HEK293 (cell line): ENCODE data around the gene PCLO.

Experiments used
- CTCF ChIA-PET: fragments of 350-600 bp; formaldehyde crosslinking; extraction: SDS; loops from one replicate; lab custom pipeline; 2021; ENCODE audit warnings: antibody characterized with exemption; lab: Yijun Ruan, JAX
- POLR2A ChIA-PET: fragments of 300-600 bp; formaldehyde crosslinking; extraction: SDS; loops from one replicate; lab custom pipeline; 2020; ENCODE audit warnings: antibody characterized with exemption, inconsistent platforms; lab: Yijun Ruan, JAX
- H3K27ac ChIP-seq: fragments of 200-500 bp; sonication (Bioruptor generic); 2 replicates; pipeline ENCODE4 v1.5.1; 2014; ENCODE audit warnings: low read depth, low read length, control low read depth, inconsistent platforms; ENCODE audit errors: extremely low read depth
- H3K36me3 ChIP-seq, 2 experiments: fragments of 200-500 bp in 1 of 2; sonication (Bioruptor generic) in 1 of 2; 1 replicate in 1 of 2; 2 replicates in 1 of 2; pipeline ENCODE4 v1.5.1; 2014 to 2017; ENCODE audit warnings: inconsistent platforms in 2 of 2, low read length in 2 of 2; ENCODE audit not compliant: control insufficient read depth in 2 of 2, insufficient read depth in 1 of 2
- H3K4me1 ChIP-seq: fragments of 200-500 bp; sonication (Bioruptor generic); 2 replicates; pipeline ENCODE4 v1.5.1; 2014; ENCODE audit warnings: mild to moderate bottlenecking, low read length, inconsistent platforms; ENCODE audit not compliant: control insufficient read depth, insufficient read depth
- H3K4me3 ChIP-seq: 2 replicates; pipeline ENCODE4 v1.5.1; 2011; ENCODE audit warnings: low read depth, mild to moderate bottlenecking, control low read depth, low read length, moderate library complexity
- H3K9me3 ChIP-seq: fragments of 200-500 bp; sonication (Bioruptor generic); 2 replicates; pipeline ENCODE4 v1.5.1; 2014; ENCODE audit warnings: low read depth, low read length, inconsistent platforms; ENCODE audit not compliant: control insufficient read depth, insufficient read depth
- BCL11A ChIP-seq: fragments of 450-650 bp; formaldehyde crosslinking; IDR thresholded peaks from 2 replicates; pipeline ENCODE4 v1.5.1; 2016; ENCODE audit warnings: low read depth, missing biosample characterization, missing genetic modification characterization
- EGR2 ChIP-seq: fragments of 450-650 bp; formaldehyde crosslinking; IDR thresholded peaks from 2 replicates; pipeline ENCODE4 v1.5.1; 2016; ENCODE audit warnings: low read depth, missing biosample characterization, missing genetic modification characterization
- KLF1 ChIP-seq: fragments of 450-650 bp; formaldehyde crosslinking; IDR thresholded peaks from 2 replicates; pipeline ENCODE4 v1.5.1; 2016; ENCODE audit warnings: missing biosample characterization, missing genetic modification characterization
- RBAK ChIP-seq: fragments of 450-650 bp; formaldehyde crosslinking; IDR thresholded peaks from 2 replicates; pipeline ENCODE4 v1.5.1; 2016; ENCODE audit warnings: missing biosample characterization, missing genetic modification characterization
- SP2 ChIP-seq: fragments of 450-650 bp; formaldehyde crosslinking; IDR thresholded peaks from 2 replicates; pipeline ENCODE4 v1.5.1; 2016; ENCODE audit warnings: missing biosample characterization, missing genetic modification characterization
- YY2 ChIP-seq: fragments of 450-650 bp; formaldehyde crosslinking; IDR thresholded peaks from 2 replicates; pipeline ENCODE4 v1.5.1; 2016; ENCODE audit warnings: missing biosample characterization, missing genetic modification characterization
- ZBTB20 ChIP-seq: fragments of 450-650 bp; formaldehyde crosslinking; IDR thresholded peaks from 2 replicates; pipeline ENCODE4 v1.5.1; 2016; ENCODE audit warnings: missing biosample characterization, missing genetic modification characterization
- ZIC2 ChIP-seq: fragments of 450-650 bp; formaldehyde crosslinking; IDR thresholded peaks from 2 replicates; pipeline ENCODE4 v1.5.1; 2016; ENCODE audit warnings: missing biosample characterization, missing genetic modification characterization
- ZNF157 ChIP-seq: fragments of 450-650 bp; formaldehyde crosslinking; IDR thresholded peaks from 2 replicates; pipeline ENCODE4 v1.5.1; 2016; ENCODE audit warnings: missing biosample characterization, missing genetic modification characterization
- ZNF16 ChIP-seq: fragments of 450-650 bp; formaldehyde crosslinking; IDR thresholded peaks from 2 replicates; pipeline ENCODE4 v1.5.1; 2016; ENCODE audit warnings: low read depth, missing biosample characterization, missing genetic modification characterization
- ZNF184 ChIP-seq: fragments of 450-650 bp; IDR thresholded peaks from 2 replicates; pipeline ENCODE4 v1.5.1; 2018; ENCODE audit warnings: missing biosample characterization, mild to moderate bottlenecking, missing genetic modification characterization
- ZNF221 ChIP-seq: fragments of 450-650 bp; formaldehyde crosslinking; IDR thresholded peaks from 2 replicates; pipeline ENCODE4 v1.5.1; 2017; ENCODE audit warnings: missing biosample characterization, missing genetic modification characterization, borderline replicate concordance
- ZNF248 ChIP-seq: fragments of 450-650 bp; formaldehyde crosslinking; IDR thresholded peaks from 2 replicates; pipeline ENCODE4 v1.5.1; 2017; ENCODE audit warnings: missing biosample characterization, missing genetic modification characterization
- ZNF274 ChIP-seq, 2 experiments: fragments of 200-500 bp in 1 of 2; fragments of 450-650 bp in 1 of 2; sonication (Bioruptor generic) in 1 of 2; formaldehyde crosslinking in 1 of 2; IDR thresholded peaks; 2 replicates each; pipeline versions ENCODE4 v1.5.1 to v1.6.1; 2014 to 2016; ENCODE audit warnings: borderline replicate concordance in 1 of 2, inconsistent platforms in 1 of 2, low read length in 1 of 2, missing biosample characterization in 1 of 2, missing genetic modification characterization in 1 of 2
- ZNF341 ChIP-seq: fragments of 450-650 bp; formaldehyde crosslinking; IDR thresholded peaks from 2 replicates; pipeline ENCODE4; 2016; ENCODE audit warnings: low read depth, missing biosample characterization, missing genetic modification characterization
- ZNF510 ChIP-seq: fragments of 450-650 bp; formaldehyde crosslinking; IDR thresholded peaks from 2 replicates; pipeline ENCODE4 v1.5.1; 2018; ENCODE audit warnings: mild to moderate bottlenecking, missing genetic modification characterization, missing biosample characterization; ENCODE audit not compliant: insufficient replicate concordance
- ZNF521 ChIP-seq: fragments of 450-650 bp; formaldehyde crosslinking; IDR thresholded peaks from 2 replicates; pipeline ENCODE4 v1.5.1; 2017; ENCODE audit warnings: missing biosample characterization, mild to moderate bottlenecking, missing genetic modification characterization
- ZNF529 ChIP-seq: fragments of 450-650 bp; formaldehyde crosslinking; IDR thresholded peaks from 2 replicates; pipeline ENCODE4 v1.5.1; 2017; ENCODE audit warnings: missing genetic modification characterization, missing biosample characterization; ENCODE audit not compliant: insufficient replicate concordance
- ZNF621 ChIP-seq: fragments of 450-650 bp; formaldehyde crosslinking; IDR thresholded peaks from 2 replicates; pipeline ENCODE4 v1.5.1; 2017; ENCODE audit warnings: missing biosample characterization, missing genetic modification characterization
- ZNF629 ChIP-seq: fragments of 450-650 bp; formaldehyde crosslinking; IDR thresholded peaks from 2 replicates; pipeline ENCODE4 v1.5.1; 2017; ENCODE audit warnings: missing biosample characterization, missing genetic modification characterization
- ZNF654 ChIP-seq: fragments of 450-650 bp; formaldehyde crosslinking; IDR thresholded peaks from 2 replicates; pipeline ENCODE4 v1.5.1; 2016; ENCODE audit warnings: low read depth, missing biosample characterization, missing genetic modification characterization
- ZNF785 ChIP-seq: fragments of 450-650 bp; formaldehyde crosslinking; IDR thresholded peaks from 2 replicates; pipeline ENCODE4 v1.5.1; 2016; ENCODE audit warnings: missing biosample characterization, missing genetic modification characterization
- ZNF843 ChIP-seq: fragments of 450-650 bp; formaldehyde crosslinking; IDR thresholded peaks from 2 replicates; pipeline ENCODE4 v1.5.1; 2016; ENCODE audit warnings: missing biosample characterization, missing genetic modification characterization
- ZXDB ChIP-seq: fragments of 450-650 bp; formaldehyde crosslinking; IDR thresholded peaks from 2 replicates; pipeline ENCODE4 v1.5.1; 2016; ENCODE audit warnings: missing biosample characterization, missing genetic modification characterization
- TF ChIP-seq, protein P1 (sequence below): fragments of 450-650 bp; formaldehyde crosslinking; IDR thresholded peaks from 2 replicates; pipeline ENCODE4 v1.5.1; 2016; ENCODE audit warnings: missing biosample characterization, missing genetic modification characterization
- TF ChIP-seq, protein P2 (sequence below): fragments of 450-650 bp; formaldehyde crosslinking; IDR thresholded peaks from 2 replicates; pipeline ENCODE4; 2016; ENCODE audit warnings: missing biosample characterization, missing genetic modification characterization
- TF ChIP-seq, protein P3 (sequence below): fragments of 450-650 bp; formaldehyde crosslinking; IDR thresholded peaks from 2 replicates; pipeline ENCODE4 v1.5.1; 2016; ENCODE audit warnings: missing biosample characterization, missing genetic modification characterization
- TF ChIP-seq, protein P4 (sequence below): IDR thresholded peaks from 2 replicates; pipeline ENCODE4 v1.6.1; 2011; ENCODE audit warnings: mild to moderate bottlenecking, low read depth, low read length, borderline replicate concordance

PCLO gene

DNA sequence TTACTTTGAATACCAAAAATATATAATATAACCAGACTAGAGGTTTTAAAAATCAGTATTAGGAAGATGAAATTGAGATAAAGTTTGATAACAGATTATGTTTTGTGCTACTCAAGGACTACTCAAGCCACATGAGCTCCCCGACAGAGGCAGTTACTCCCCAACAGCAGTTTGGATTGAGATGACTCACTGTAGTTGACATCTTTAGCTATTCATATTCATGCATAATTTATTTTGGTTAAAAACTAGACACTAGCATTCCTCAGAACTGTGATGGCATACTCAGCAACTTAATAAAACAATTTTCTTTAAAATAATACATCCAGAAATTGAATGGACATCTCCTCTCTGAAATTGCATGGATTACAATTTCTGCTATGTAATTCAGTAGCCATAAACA is 19.6 kb downstream of the PCLO start:
- no peak for TF ChIP-seq ZNF521 (tag by site-specific recombination)
- no peak for TF ChIP-seq ZIC2 (tag by site-specific recombination)
- no peak for TF ChIP-seq YY2
- TF ChIP-seq ZNF16 (tag by site-specific recombination) = no peak
- TF ChIP-seq ZXDB (tag by site-specific recombination) = no peak
- TF ChIP-seq, protein P1, sequence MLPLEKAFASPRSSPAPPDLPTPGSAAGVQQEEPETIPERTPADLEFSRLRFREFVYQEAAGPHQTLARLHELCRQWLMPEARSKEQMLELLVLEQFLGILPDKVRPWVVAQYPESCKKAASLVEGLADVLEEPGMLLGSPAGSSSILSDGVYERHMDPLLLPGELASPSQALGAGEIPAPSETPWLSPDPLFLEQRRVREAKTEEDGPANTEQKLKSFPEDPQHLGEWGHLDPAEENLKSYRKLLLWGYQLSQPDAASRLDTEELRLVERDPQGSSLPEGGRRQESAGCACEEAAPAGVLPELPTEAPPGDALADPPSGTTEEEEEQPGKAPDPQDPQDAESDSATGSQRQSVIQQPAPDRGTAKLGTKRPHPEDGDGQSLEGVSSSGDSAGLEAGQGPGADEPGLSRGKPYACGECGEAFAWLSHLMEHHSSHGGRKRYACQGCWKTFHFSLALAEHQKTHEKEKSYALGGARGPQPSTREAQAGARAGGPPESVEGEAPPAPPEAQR (tag by site-specific recombination) = no peak
- TF ChIP-seq, all 188 proteins: peak for 0
- H3K4me1 ChIP-seq = no peaks in the 10 kb centered on the region; the same call in 1 of the 2 replicates
- H3K9me3 ChIP-seq = no peaks in the 10 kb centered on the region
- POLR2A ChIA-PET = no interaction called here
- peaks cover 0 to 7% of the 10 kb centered on the region in 2 experiments; a peak in 1 of 3 replicates for H3K36me3 ChIP-seq
- H3K4me3 ChIP-seq = no peak overlapping the region
- H3K27ac ChIP-seq = no peak overlapping the region
- CTCF ChIA-PET = no interaction called here

DNA sequence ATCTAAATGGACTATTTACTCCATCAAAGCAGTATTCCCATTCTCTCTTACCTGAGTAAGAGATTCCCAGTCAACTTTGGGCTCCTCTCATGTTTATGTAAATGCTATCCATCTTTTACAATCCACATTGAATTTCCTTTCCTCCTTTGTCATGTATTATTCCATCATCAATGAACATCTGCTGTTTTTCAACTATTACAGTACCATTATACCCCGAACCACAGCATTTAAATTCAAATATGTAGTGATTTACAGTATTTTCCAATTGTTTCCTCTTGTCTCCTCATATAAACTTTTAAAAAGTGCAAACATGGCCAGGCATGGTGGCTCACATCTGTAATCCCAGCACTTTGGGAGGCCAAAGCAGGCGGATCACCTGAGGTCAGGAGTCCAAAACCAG is 20.3 kb downstream of the PCLO start:
- no peaks in the 10 kb centered on the region for H3K9me3 ChIP-seq
- H3K4me3 ChIP-seq = no peak overlapping the region
- ChIA-PET CTCF (no interaction called here), POLR2A (no interaction called here)
- peaks cover 0 to 7% of the 10 kb centered on the region in 2 experiments; a peak in 1 of 3 replicates for H3K36me3 ChIP-seq
- H3K27ac ChIP-seq = no peak overlapping the region
- no peaks in the 10 kb centered on the region; the same call in 1 of the 2 replicates for H3K4me1 ChIP-seq
- no peak for TF ChIP-seq ZNF274 (IDR thresholded peaks at IDR 0.05; ENCODE audit: low read length)
- TF ChIP-seq ZNF274 (tag by site-specific recombination; IDR thresholded peaks at IDR 0.05; ENCODE audit: borderline replicate concordance) = no peak
- TF ChIP-seq ZNF529 (tag by site-specific recombination) = no peak
- no peak for TF ChIP-seq EGR2 (tag by site-specific recombination)
- no peak for TF ChIP-seq ZBTB20 (tag by site-specific recombination)
- no peak for TF ChIP-seq ZNF629 (tag by site-specific recombination)
- TF ChIP-seq, protein P2, sequence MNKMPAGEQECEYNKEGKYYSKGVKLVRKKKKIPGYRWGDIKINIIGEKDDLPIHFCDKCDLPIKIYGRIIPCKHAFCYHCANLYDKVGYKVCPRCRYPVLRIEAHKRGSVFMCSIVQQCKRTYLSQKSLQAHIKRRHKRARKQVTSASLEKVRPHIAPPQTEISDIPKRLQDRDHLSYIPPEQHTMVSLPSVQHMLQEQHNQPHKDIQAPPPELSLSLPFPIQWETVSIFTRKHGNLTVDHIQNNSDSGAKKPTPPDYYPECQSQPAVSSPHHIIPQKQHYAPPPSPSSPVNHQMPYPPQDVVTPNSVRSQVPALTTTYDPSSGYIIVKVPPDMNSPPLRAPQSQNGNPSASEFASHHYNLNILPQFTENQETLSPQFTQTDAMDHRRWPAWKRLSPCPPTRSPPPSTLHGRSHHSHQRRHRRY (tag by site-specific recombination) = no peak
- no peak for TF ChIP-seq ZNF157
- no peak for TF ChIP-seq SP2 (tag by site-specific recombination)
- TF ChIP-seq ZNF621 = no peak
- TF ChIP-seq BCL11A (tag by site-specific recombination) = no peak
- TF ChIP-seq ZNF785 (tag by site-specific recombination) = no peak
- no peak for TF ChIP-seq ZNF184 (tag by site-specific recombination)
- no peak for TF ChIP-seq ZNF843 (tag by site-specific recombination)
- no peak for TF ChIP-seq KLF1 (tag by site-specific recombination)
- no peak for TF ChIP-seq ZNF221

DNA sequence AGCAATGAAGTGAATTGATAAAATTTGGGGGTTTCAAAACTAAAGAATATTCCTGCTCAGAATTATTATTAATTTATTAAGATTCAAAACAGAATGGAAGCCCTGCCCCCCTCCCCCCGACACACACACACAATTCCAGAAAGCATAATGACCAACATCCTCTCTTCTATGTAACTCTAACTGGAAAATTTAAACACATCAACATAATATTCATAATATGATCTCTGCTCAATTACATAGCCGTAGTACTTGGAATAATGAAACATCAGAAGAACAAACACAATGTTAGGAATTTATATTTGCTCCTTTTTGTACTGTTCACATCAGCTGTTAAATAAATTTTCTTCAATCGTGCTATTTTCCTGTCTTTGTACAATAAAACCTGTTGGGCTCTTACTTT is 20.8 kb downstream of the PCLO start:
- POLR2A ChIA-PET = no interaction called here
- H3K4me1 ChIP-seq = no peaks in the 10 kb centered on the region; the same call in 1 of the 2 replicates
- H3K9me3 ChIP-seq = no peaks in the 10 kb centered on the region
- no peak overlapping the region for H3K27ac ChIP-seq
- H3K36me3 ChIP-seq = peaks cover 0 to 7% of the 10 kb centered on the region in 2 experiments; a peak in 1 of 3 replicates
- CTCF ChIA-PET = no interaction called here
- no peak overlapping the region for H3K4me3 ChIP-seq
- TF ChIP-seq RBAK (tag by site-specific recombination) = no peak
- no peak for TF ChIP-seq ZNF274 (IDR thresholded peaks at IDR 0.05; ENCODE audit: low read length)
- no peak for TF ChIP-seq ZNF274 (tag by site-specific recombination; IDR thresholded peaks at IDR 0.05; ENCODE audit: borderline replicate concordance)
- no peak for TF ChIP-seq ZNF654
- TF ChIP-seq ZNF248 (tag by site-specific recombination) = no peak
- no peak for TF ChIP-seq ZNF843 (tag by site-specific recombination)
- no peak for TF ChIP-seq ZNF510 (tag by site-specific recombination)
- TF ChIP-seq, protein P3, sequence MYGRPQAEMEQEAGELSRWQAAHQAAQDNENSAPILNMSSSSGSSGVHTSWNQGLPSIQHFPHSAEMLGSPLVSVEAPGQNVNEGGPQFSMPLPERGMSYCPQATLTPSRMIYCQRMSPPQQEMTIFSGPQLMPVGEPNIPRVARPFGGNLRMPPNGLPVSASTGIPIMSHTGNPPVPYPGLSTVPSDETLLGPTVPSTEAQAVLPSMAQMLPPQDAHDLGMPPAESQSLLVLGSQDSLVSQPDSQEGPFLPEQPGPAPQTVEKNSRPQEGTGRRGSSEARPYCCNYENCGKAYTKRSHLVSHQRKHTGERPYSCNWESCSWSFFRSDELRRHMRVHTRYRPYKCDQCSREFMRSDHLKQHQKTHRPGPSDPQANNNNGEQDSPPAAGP = no peak
- TF ChIP-seq, protein P4, sequence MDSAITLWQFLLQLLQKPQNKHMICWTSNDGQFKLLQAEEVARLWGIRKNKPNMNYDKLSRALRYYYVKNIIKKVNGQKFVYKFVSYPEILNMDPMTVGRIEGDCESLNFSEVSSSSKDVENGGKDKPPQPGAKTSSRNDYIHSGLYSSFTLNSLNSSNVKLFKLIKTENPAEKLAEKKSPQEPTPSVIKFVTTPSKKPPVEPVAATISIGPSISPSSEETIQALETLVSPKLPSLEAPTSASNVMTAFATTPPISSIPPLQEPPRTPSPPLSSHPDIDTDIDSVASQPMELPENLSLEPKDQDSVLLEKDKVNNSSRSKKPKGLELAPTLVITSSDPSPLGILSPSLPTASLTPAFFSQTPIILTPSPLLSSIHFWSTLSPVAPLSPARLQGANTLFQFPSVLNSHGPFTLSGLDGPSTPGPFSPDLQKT = no peak
- TF ChIP-seq ZNF341 = no peak
- no peak for TF ChIP-seq YY2
